Right atrium auricular region (tissue), 2 donors: Measurements from ENCODE around the gene CARS1. TPM values are rescaled to one million over a fixed set of nuclear protein-coding genes. Genes with fewer than 3 reads are reported as not detected.

Experiments
- DNase-seq: peaks from one replicate; pipeline ENCODE4 v3.0.0-alpha.2; 2019; ENCODE audit warnings: low spot score
- H3K27ac ChIP-seq, 2 donors: fragments of 200-600 bp; sonication (generic); 1 replicate in 1 of 2; 2 replicates in 1 of 2; pipeline ENCODE4 v1.5.1; 2016 to 2019
- H3K27me3 ChIP-seq, 2 donors: fragments of 200-600 bp; sonication (generic); one replicate each; pipeline versions ENCODE4 v1.5.1 to v1.6.0; 2017 to 2019
- H3K36me3 ChIP-seq: fragments of 200-600 bp; sonication (generic); one replicate; pipeline ENCODE4 v1.5.1; 2016
- H3K4me1 ChIP-seq, 2 donors: fragments of 200-600 bp; sonication (generic); one replicate each; pipeline versions ENCODE4 v1.5.1 to v1.6.0; 2017 to 2019
- H3K4me3 ChIP-seq, 2 donors: fragments of 200-600 bp; sonication (generic); 1 replicate in 1 of 2; 2 replicates in 1 of 2; pipeline ENCODE4 v1.5.1; 2017 to 2019; ENCODE audit warnings: mild to moderate bottlenecking in 1 of 2, moderate library complexity in 1 of 2
- H3K9me3 ChIP-seq, 2 donors: fragments of 200-600 bp; sonication (generic); one replicate each; pipeline ENCODE4 v1.5.1; 2019
- CTCF ChIP-seq, 2 donors: fragments of 200-600 bp; sonication (generic); IDR thresholded peaks; one replicate each; pipeline ENCODE4 v1.5.1; 2019; ENCODE audit warnings: antibody characterized with exemption in 2 of 2
- total RNA-seq, 2 donors: library from RNA; depleted of rRNA; stranded (reverse); fragments of >200 nt; gene quantifications; one replicate each; pipeline ENCODE4 v1.1.0, GENCODE V29; 2016

Gene CARS1
- total RNA-seq, 2 donors from 2014 or later = 12.2 to 15.3 TPM

- Histone ChIP-seq H3K4me3 (no peak overlapping the region), H3K9me3 (no peaks in the 10 kb centered on the region), H3K27ac (no peak overlapping the region), H3K27me3 (no peaks in the 10 kb centered on the region), H3K4me1 (peaks cover 0 to 22% of the 10 kb centered on the region in 2 donors), H3K36me3 (peaks cover 18% of the 10 kb centered on the region)
- no peak for DNase-seq
- no peak for TF ChIP-seq CTCF (IDR thresholded peaks at IDR 0.05)
Observed at GRCh38 chr11:2998073-2998850, 59.0 kb downstream of the CARS1 start.

GRCh38 chr11:2997406-2997805 lies 59.8 kb downstream of the CARS1 start:
- Histone ChIP-seq H3K9me3 (no peaks in the 10 kb centered on the region), H3K4me3 (no peak overlapping the region), H3K27ac (no peak overlapping the region), H3K27me3 (no peaks in the 10 kb centered on the region), H3K36me3 (peaks cover 10% of the 10 kb centered on the region), H3K4me1 (peaks cover 0 to 28% of the 10 kb centered on the region in 2 donors)
- TF ChIP-seq CTCF (IDR thresholded peaks at IDR 0.05) = no peak
- no peak for DNase-seq

- no peak for TF ChIP-seq CTCF (IDR thresholded peaks at IDR 0.05)
- H3K27ac ChIP-seq = no peak overlapping the region
- no peak for DNase-seq
- no peak overlapping the region for H3K4me3 ChIP-seq
- H3K9me3 ChIP-seq = no peaks in the 10 kb centered on the region
- H3K27me3 ChIP-seq = no peaks in the 10 kb centered on the region
- peaks cover 5% of the 10 kb centered on the region for H3K36me3 ChIP-seq
- H3K4me1 ChIP-seq = peaks cover 0 to 29% of the 10 kb centered on the region in 2 donors
Observed at GRCh38 chr11:2996976-2997375, 60.2 kb downstream of the CARS1 start.

GRCh38 chr11:2995893-2996554 lies 61.2 kb downstream of the CARS1 start:
- no peak for TF ChIP-seq CTCF (IDR thresholded peaks at IDR 0.05)
- Histone ChIP-seq H3K4me3 (no peak overlapping the region), H3K27ac (no peak overlapping the region), H3K9me3 (no peaks in the 10 kb centered on the region), H3K27me3 (no peaks in the 10 kb centered on the region), H3K4me1 (peaks cover 0 to 21% of the 10 kb centered on the region in 2 donors), H3K36me3 (no peaks in the 10 kb centered on the region)
- DNase-seq = no peak

- Histone ChIP-seq H3K27ac (no peak overlapping the region), H3K27me3 (no peaks in the 10 kb centered on the region), H3K36me3 (no peaks in the 10 kb centered on the region), H3K9me3 (no peaks in the 10 kb centered on the region), H3K4me1 (peaks cover 0 to 21% of the 10 kb centered on the region in 2 donors), H3K4me3 (no peak overlapping the region)
- DNase-seq = no peak
- TF ChIP-seq CTCF (IDR thresholded peaks at IDR 0.05) = no peak
Observed at GRCh38 chr11:2995031-2995561, 62.1 kb downstream of the CARS1 start.
